Fibroblast of lung (primary cell): Measurements from ENCODE around the gene ACTN1. TPM values are rescaled to one million over a fixed set of nuclear protein-coding genes. Genes with fewer than 3 reads are reported as not detected.

Experiments used
- DNase-seq, 2 donors: peaks; one replicate each; pipeline versions ENCODE4 v3.0.0 to v3.0.0-alpha.2; 2010; ENCODE audit warnings: low read depth in 2 of 2
- H2AFZ ChIP-seq: 2 replicates; pipeline ENCODE4 v1.5.1; 2012; ENCODE audit warnings: low read length, control low read depth, inconsistent platforms
- H3K27ac ChIP-seq: 2 replicates; pipeline ENCODE4 v1.5.1; 2011; ENCODE audit warnings: low read length, control low read depth; ENCODE audit not compliant: insufficient read depth
- H3K27me3 ChIP-seq: 2 replicates; pipeline ENCODE4 v1.5.1; 2011; ENCODE audit warnings: mild to moderate bottlenecking, low read length; ENCODE audit not compliant: control insufficient read depth, insufficient read depth
- H3K36me3 ChIP-seq: 2 replicates; pipeline ENCODE4 v1.5.1; 2011; ENCODE audit warnings: low read length; ENCODE audit not compliant: control insufficient read depth, insufficient read depth
- H3K4me1 ChIP-seq: 2 replicates; pipeline ENCODE4 v1.5.1; 2011; ENCODE audit warnings: low read length; ENCODE audit not compliant: control insufficient read depth, insufficient read depth; ENCODE audit errors: extremely low read depth
- H3K4me2 ChIP-seq: 2 replicates; pipeline ENCODE4 v1.5.1; 2011; ENCODE audit warnings: low read length, control low read depth; ENCODE audit not compliant: insufficient read depth; ENCODE audit errors: extremely low read depth
- H3K4me3 ChIP-seq, 4 experiments: fragments of 200-600 bp in 1 of 4; sonication (generic) in 1 of 4; replicated peaks in 1 of 4; 2 replicates each; pipeline ENCODE4 v1.5.1; 2011 to 2016; ENCODE audit warnings: low read length in 4 of 4, low read depth in 3 of 4, mild to moderate bottlenecking in 3 of 4, control low read depth in 2 of 4, inconsistent platforms in 1 of 4, mixed read lengths in 1 of 4; ENCODE audit not compliant: insufficient read depth in 1 of 4; ENCODE audit errors: control extremely low read depth in 1 of 4
- H3K79me2 ChIP-seq: 2 replicates; pipeline ENCODE4 v1.5.1; 2012; ENCODE audit warnings: mild to moderate bottlenecking, low read length, inconsistent platforms; ENCODE audit not compliant: control insufficient read depth, insufficient read depth
- H3K9ac ChIP-seq: 2 replicates; pipeline ENCODE4 v1.5.1; 2011; ENCODE audit warnings: mild to moderate bottlenecking, low read length, control low read depth; ENCODE audit not compliant: insufficient read depth
- H3K9me3 ChIP-seq: 2 replicates; pipeline ENCODE4 v1.5.1; 2012; ENCODE audit warnings: low read depth, low read length; ENCODE audit not compliant: control insufficient read depth, insufficient read depth
- H4K20me1 ChIP-seq: 2 replicates; pipeline ENCODE4 v1.5.1; 2011; ENCODE audit warnings: low read length; ENCODE audit not compliant: control insufficient read depth, insufficient read depth; ENCODE audit errors: extremely low read depth
- EZH2 ChIP-seq: IDR thresholded peaks from 2 replicates; pipeline ENCODE4 v1.5.1; 2012; ENCODE audit warnings: low read length, control low read depth, mild to moderate bottlenecking; ENCODE audit errors: missing control alignments
- polyA plus RNA-seq, 2 donors: library from polyadenylated mRNA; depleted of rRNA in 1 of 2; stranded (reverse) in 1 of 2; unstranded in 1 of 2; fragments of >200 nt; gene quantifications; 2 replicates each; pipeline ENCODE4 v1.2.1, GENCODE V29; 2011 to 2012; ENCODE audit warnings: missing spikeins in 1 of 2
- total RNA-seq: library from RNA; depleted of rRNA; stranded (reverse); fragments of >200 nt; gene quantifications from 2 replicates; pipeline ENCODE4 v1.2.1, GENCODE V29; 2014
- TF ChIP-seq, protein P1 (sequence below), 2 donors: IDR thresholded peaks in 1 of 2; conservative IDR thresholded peaks in 1 of 2; 1 replicate in 1 of 2; 2 replicates in 1 of 2; pipeline ENCODE4 v1.5.1; 2011 to 2012; ENCODE audit warnings: low read length in 2 of 2, control low read depth in 1 of 2, inconsistent platforms in 1 of 2, low read depth in 1 of 2, mild to moderate bottlenecking in 1 of 2

The ACTN1 gene
- total and polyA plus RNA-seq, 2 donors (not counting 1 experiment from before 2014, with no cell fraction given) = 254 to 729 TPM

DNA sequence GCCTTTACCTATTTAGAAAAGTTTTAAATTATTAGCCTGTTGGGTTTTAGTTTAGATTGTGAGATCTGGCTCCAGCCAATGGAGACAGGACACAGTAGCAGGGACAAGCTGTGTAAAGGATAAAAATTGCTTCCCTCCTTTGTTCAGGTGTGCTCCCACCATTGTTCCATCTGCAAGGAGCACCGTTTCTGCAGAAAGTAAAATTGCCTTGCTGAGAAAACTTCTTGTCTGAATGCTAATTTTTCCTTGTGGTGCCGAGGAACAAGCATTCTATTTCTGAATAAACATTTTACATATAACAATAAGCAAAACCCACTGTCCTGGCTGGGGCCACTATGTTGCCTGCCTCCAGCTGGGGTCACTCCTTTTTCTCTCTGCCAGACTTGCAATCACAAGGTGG is 113.6 kb downstream of the ACTN1 start:
- Histone ChIP-seq H3K27ac (no peak overlapping the region), H3K79me2 (no peaks in the 10 kb centered on the region), H3K4me1 (no peaks in the 10 kb centered on the region), H4K20me1 (no peaks in the 10 kb centered on the region), H3K9ac (no peak overlapping the region), H3K27me3 (no peaks in the 10 kb centered on the region), H3K4me3 (no peak overlapping the region), H3K9me3 (no peaks in the 10 kb centered on the region), H2AFZ (no peak overlapping the region), H3K4me2 (no peak overlapping the region), H3K36me3 (peaks cover 2% of the 10 kb centered on the region)
- no peak for DNase-seq
- TF ChIP-seq EZH2 = no peak
- TF ChIP-seq, protein P1, sequence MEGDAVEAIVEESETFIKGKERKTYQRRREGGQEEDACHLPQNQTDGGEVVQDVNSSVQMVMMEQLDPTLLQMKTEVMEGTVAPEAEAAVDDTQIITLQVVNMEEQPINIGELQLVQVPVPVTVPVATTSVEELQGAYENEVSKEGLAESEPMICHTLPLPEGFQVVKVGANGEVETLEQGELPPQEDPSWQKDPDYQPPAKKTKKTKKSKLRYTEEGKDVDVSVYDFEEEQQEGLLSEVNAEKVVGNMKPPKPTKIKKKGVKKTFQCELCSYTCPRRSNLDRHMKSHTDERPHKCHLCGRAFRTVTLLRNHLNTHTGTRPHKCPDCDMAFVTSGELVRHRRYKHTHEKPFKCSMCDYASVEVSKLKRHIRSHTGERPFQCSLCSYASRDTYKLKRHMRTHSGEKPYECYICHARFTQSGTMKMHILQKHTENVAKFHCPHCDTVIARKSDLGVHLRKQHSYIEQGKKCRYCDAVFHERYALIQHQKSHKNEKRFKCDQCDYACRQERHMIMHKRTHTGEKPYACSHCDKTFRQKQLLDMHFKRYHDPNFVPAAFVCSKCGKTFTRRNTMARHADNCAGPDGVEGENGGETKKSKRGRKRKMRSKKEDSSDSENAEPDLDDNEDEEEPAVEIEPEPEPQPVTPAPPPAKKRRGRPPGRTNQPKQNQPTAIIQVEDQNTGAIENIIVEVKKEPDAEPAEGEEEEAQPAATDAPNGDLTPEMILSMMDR (conservative IDR thresholded peaks at IDR 0.05 in 1 of 2, IDR thresholded peaks at IDR 0.05 in 1 of 2; ENCODE audit: low read depth in 1 of 2, low read length in 2 of 2) = no peak

DNA sequence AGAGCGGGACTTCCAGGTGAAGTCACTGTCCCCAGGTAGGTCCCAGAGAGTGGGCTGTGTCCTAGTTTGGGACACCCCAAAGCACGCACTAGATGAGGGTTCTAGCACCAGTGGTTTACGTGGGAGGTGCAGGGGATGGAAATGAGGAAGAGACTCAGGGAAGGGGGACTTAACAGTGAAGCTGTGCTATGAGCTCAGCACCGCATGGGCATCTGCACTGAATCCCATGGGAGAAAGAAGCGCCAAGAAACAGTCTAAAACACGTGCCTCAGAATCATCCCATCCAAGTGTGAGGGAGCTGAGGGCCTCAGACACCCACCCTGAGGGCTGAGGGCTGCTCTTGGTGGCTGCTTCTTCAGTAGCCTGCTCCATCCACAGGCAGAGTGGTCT is 114.7 kb downstream of the ACTN1 start:
- no peak overlapping the region for H3K4me3 ChIP-seq
- no peak overlapping the region for H3K27ac ChIP-seq
- no peaks in the 10 kb centered on the region for H4K20me1 ChIP-seq
- H3K27me3 ChIP-seq = no peaks in the 10 kb centered on the region
- H3K9me3 ChIP-seq = no peaks in the 10 kb centered on the region
- TF ChIP-seq, protein P1 (conservative IDR thresholded peaks at IDR 0.05 in 1 of 2, IDR thresholded peaks at IDR 0.05 in 1 of 2; ENCODE audit: low read depth in 1 of 2, low read length in 2 of 2) = no peak
- no peak for TF ChIP-seq EZH2
- H3K4me2 ChIP-seq = no peak overlapping the region
- no peak overlapping the region for H2AFZ ChIP-seq
- no peak for DNase-seq
- H3K36me3 ChIP-seq = peaks cover 2% of the 10 kb centered on the region
- H3K79me2 ChIP-seq = no peaks in the 10 kb centered on the region
- no peak overlapping the region for H3K9ac ChIP-seq
- no peaks in the 10 kb centered on the region for H3K4me1 ChIP-seq

DNA sequence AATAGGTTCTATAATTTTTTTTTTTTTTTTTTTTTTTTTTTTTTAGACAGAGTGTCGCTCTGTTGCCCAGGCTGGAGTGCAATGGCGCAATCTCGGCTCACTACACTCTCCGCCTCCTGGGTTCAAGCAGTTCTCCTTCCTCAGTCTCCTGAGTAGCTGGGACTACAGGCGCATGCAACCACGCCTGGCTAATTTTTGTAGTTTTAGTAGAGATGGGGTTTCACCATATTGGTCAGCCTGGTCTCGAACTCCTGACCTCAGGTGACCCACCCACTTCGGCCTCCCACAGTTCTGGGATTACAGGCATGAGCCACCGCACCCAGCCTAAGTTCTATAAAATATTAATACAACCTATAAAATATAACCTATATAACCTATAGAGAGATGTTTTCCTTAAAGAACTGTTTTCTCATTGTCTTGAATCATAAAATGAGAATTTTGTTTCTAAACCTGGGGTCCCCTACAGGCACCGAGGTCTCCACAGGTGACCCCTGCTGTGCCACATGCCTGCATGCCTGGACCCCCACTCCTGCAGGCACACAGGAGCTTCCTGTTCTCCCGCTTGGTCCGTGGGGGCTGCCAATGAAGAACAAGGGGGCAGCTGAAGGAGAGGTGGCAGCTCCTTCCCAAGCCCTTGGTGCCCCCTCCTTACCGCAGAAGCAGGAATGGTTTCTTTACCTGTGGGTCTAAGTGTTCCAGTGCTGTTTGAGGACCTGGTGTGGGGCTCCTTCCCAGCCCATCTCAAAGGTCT is 115.3 kb downstream of the ACTN1 start:
- Histone ChIP-seq H3K9ac (no peak overlapping the region), H3K36me3 (peaks cover 2% of the 10 kb centered on the region), H3K79me2 (no peaks in the 10 kb centered on the region), H3K4me1 (no peaks in the 10 kb centered on the region), H3K4me3 (no peak overlapping the region), H4K20me1 (no peaks in the 10 kb centered on the region), H3K9me3 (no peaks in the 10 kb centered on the region), H2AFZ (no peak overlapping the region), H3K27ac (no peak overlapping the region), H3K27me3 (no peaks in the 10 kb centered on the region), H3K4me2 (no peak overlapping the region)
- TF ChIP-seq, protein P1 (conservative IDR thresholded peaks at IDR 0.05 in 1 of 2, IDR thresholded peaks at IDR 0.05 in 1 of 2; ENCODE audit: low read depth in 1 of 2, low read length in 2 of 2) = no peak
- TF ChIP-seq EZH2 = no peak
- no peak for DNase-seq
